Measurements from ENCODE around the gene PARD3B. TPM values are rescaled to one million over a fixed set of nuclear protein-coding genes. Genes with fewer than 3 reads are reported as not detected.

PARD3B gene
- total RNA-seq, 1 experiment from 2014 or later, result 3.9 TPM

DNA sequence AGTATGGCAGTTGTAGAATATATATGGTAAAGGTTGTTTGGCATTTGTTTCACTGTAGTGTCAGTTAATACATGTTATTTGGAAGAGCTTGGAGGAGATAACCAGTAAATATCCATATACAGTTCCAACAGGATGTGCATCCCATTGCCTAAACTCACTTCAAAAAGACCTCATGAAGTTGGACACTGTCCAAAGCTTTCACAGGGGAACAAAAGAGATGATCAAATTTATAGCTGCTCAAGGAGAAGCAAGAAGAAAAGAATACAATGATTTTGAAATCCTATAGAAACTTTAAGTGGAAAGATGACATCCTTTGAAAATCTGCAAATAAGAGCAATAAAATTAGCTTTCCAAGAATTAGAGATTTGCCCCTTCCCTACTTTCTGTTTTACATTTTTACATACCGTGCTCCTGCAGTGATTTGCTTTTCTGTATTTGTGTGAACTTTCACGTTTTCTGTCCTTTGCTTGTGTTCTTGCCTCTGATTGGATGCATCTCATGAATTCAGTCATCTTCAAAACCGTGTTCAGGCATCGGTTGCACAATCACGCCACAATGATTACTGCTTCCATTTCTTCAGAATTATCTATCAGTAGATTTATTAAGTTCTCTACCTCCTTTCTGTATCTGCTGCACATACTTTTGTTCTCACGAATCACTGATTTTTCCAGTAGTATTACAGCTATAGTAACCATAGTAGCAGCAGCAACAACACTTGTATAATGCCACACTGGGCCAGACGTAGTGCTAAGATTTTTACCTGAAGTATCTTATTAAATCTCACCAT is 83.8 kb downstream of the PARD3B start:
- H3K4me2 ChIP-seq (ENCODE audit: low read length), result no peak overlapping the region
- no peaks in the 10 kb centered on the region for H3K27me3 ChIP-seq (ENCODE audit: low read length)
- peaks cover 5% of the 10 kb centered on the region; the same call in 1 of the 2 replicates for H3K4me1 ChIP-seq (ENCODE audit: insufficient read depth, low read length)
- H3K9ac ChIP-seq (ENCODE audit: low read length), result no peak overlapping the region
- no peaks in the 10 kb centered on the region for H3F3A ChIP-seq (ENCODE audit: low read length, unreplicated experiment)
- intact Hi-C loops (cut with micrococcal nuclease), result loop anchor here (5.0 kb wide), 1 partner anchor 63 kb away; no protein-coding TSS in a partner anchor
- no peak for DNase-seq
- no peaks in the 10 kb centered on the region for H4K20me1 ChIP-seq (ENCODE audit: low read length)
- H3K79me2 ChIP-seq (ENCODE audit: low read length), result no peaks in the 10 kb centered on the region
- ChIA-PET CTCF (no interaction called here), POLR2A (ENCODE audit: unreplicated experiment) (no interaction called here)
- TF ChIP-seq EZH2phosphoT487 (IDR thresholded peaks at IDR 0.05; ENCODE audit: borderline replicate concordance, low read length), result no peak
- no peak for TF ChIP-seq EZH2 (IDR thresholded peaks at IDR 0.05; ENCODE audit: low read length, unreplicated experiment)
- TF ChIP-seq, protein P1, sequence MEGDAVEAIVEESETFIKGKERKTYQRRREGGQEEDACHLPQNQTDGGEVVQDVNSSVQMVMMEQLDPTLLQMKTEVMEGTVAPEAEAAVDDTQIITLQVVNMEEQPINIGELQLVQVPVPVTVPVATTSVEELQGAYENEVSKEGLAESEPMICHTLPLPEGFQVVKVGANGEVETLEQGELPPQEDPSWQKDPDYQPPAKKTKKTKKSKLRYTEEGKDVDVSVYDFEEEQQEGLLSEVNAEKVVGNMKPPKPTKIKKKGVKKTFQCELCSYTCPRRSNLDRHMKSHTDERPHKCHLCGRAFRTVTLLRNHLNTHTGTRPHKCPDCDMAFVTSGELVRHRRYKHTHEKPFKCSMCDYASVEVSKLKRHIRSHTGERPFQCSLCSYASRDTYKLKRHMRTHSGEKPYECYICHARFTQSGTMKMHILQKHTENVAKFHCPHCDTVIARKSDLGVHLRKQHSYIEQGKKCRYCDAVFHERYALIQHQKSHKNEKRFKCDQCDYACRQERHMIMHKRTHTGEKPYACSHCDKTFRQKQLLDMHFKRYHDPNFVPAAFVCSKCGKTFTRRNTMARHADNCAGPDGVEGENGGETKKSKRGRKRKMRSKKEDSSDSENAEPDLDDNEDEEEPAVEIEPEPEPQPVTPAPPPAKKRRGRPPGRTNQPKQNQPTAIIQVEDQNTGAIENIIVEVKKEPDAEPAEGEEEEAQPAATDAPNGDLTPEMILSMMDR (conservative IDR thresholded peaks at IDR 0.05; ENCODE audit: low read depth, low read length), result no peak
- no peak overlapping the region for H3K4me3 ChIP-seq (ENCODE audit: low read length)
- H3K27ac ChIP-seq (ENCODE audit: low read length), result no peak overlapping the region
- no TSS peak for BruUV-seq (replicated peaks)
- no peaks in the 10 kb centered on the region for H3K9me3 ChIP-seq (ENCODE audit: low read length)
- no peaks in the 10 kb centered on the region for H3K9me2 ChIP-seq (replicated peaks; ENCODE audit: low read length)
- H2AFZ ChIP-seq (ENCODE audit: low read length), result no peak overlapping the region
- H3K36me3 ChIP-seq (ENCODE audit: low read depth, low read length), result no peaks in the 10 kb centered on the region
- ATAC-seq, result no peak; the same call in 1 of the 2 replicates

DNA sequence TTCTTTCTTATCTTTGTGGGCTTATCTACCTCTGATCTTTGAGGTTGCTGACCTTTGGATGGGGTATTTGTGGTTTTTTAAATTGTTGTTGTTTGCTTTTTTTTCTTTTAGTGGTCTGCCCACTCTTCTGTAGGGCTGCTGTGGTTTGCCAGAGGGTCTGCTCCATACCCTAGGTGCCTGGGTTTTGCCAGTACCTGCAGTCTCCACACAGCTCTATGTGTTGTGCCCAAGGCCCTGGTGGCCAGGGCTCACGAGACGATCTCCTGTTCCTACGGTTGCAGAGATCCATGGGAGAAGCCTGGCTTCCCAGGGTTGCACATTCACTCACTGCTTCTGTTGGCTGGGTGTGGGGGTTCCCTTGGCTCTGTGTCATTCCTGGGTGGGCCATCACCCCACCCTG is 87.1 kb downstream of the PARD3B start:
- Histone ChIP-seq H3K9me2 (replicated peaks; ENCODE audit: low read length) (no peaks in the 10 kb centered on the region), H3K27me3 (ENCODE audit: low read length) (no peaks in the 10 kb centered on the region), H3K9ac (ENCODE audit: low read length) (no peak overlapping the region), H3K9me3 (ENCODE audit: low read length) (no peaks in the 10 kb centered on the region), H4K20me1 (ENCODE audit: low read length) (no peaks in the 10 kb centered on the region), H3K4me1 (ENCODE audit: insufficient read depth, low read length) (peaks cover 5% of the 10 kb centered on the region; the same call in 1 of the 2 replicates), H2AFZ (ENCODE audit: low read length) (no peak overlapping the region), H3K27ac (ENCODE audit: low read length) (no peak overlapping the region), H3K36me3 (ENCODE audit: low read depth, low read length) (no peaks in the 10 kb centered on the region), H3F3A (ENCODE audit: low read length, unreplicated experiment) (no peaks in the 10 kb centered on the region), H3K4me2 (ENCODE audit: low read length) (no peak overlapping the region), H3K4me3 (ENCODE audit: low read length) (no peak overlapping the region), H3K79me2 (ENCODE audit: low read length) (no peaks in the 10 kb centered on the region)
- DNase-seq, result no peak
- no peak for ATAC-seq
- ChIA-PET CTCF (no interaction called here), POLR2A (ENCODE audit: unreplicated experiment) (no interaction called here)
- no peak for TF ChIP-seq EZH2phosphoT487 (IDR thresholded peaks at IDR 0.05; ENCODE audit: borderline replicate concordance, low read length)
- no peak for TF ChIP-seq EZH2 (IDR thresholded peaks at IDR 0.05; ENCODE audit: low read length, unreplicated experiment)
- TF ChIP-seq, protein P1 (conservative IDR thresholded peaks at IDR 0.05; ENCODE audit: low read depth, low read length), result no peak
- intact Hi-C loops (cut with micrococcal nuclease), result loop anchor here (5.0 kb wide), 1 partner anchor 40 kb away; no protein-coding TSS in a partner anchor
- no TSS peak for BruUV-seq (replicated peaks)

DNA sequence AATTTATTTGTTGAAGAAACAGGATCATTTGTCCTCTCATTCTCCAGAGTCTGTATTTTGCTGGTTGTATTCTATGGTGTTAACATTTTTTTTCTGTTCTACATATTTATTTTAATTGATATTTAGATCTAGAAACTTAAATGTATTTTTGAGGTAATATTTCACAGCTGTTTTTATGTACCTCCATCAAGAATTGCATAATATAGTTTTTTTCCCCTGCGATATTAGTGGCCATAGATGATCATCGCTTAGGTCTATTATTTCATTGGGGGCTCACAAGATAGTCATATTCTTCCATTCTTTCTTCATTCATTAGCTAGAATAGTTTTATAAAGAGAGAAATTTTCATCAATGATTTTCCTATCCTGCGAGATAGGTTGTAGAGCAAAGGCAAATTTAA is 89.3 kb downstream of the PARD3B start:
- Histone ChIP-seq H3K9me2 (replicated peaks; ENCODE audit: low read length) (no peaks in the 10 kb centered on the region), H3K9me3 (ENCODE audit: low read length) (no peaks in the 10 kb centered on the region), H3K4me1 (ENCODE audit: insufficient read depth, low read length) (no peaks in the 10 kb centered on the region), H3F3A (ENCODE audit: low read length, unreplicated experiment) (no peaks in the 10 kb centered on the region), H3K36me3 (ENCODE audit: low read depth, low read length) (no peaks in the 10 kb centered on the region), H3K4me2 (ENCODE audit: low read length) (no peak overlapping the region), H4K20me1 (ENCODE audit: low read length) (no peaks in the 10 kb centered on the region), H3K27ac (ENCODE audit: low read length) (no peak overlapping the region), H3K79me2 (ENCODE audit: low read length) (no peaks in the 10 kb centered on the region), H3K4me3 (ENCODE audit: low read length) (no peak overlapping the region), H2AFZ (ENCODE audit: low read length) (no peak overlapping the region), H3K9ac (ENCODE audit: low read length) (no peak overlapping the region), H3K27me3 (ENCODE audit: low read length) (no peaks in the 10 kb centered on the region)
- no TSS peak for BruUV-seq (replicated peaks)
- intact Hi-C loops (cut with micrococcal nuclease), result loop anchor here (5.0 kb wide), 1 partner anchor 38 kb away; no protein-coding TSS in a partner anchor
- ChIA-PET POLR2A (ENCODE audit: unreplicated experiment) (no interaction called here), CTCF (no interaction called here)
- TF ChIP-seq, protein P1 (conservative IDR thresholded peaks at IDR 0.05; ENCODE audit: low read depth, low read length), result no peak
- TF ChIP-seq EZH2 (IDR thresholded peaks at IDR 0.05; ENCODE audit: low read length, unreplicated experiment) (no peak), EZH2phosphoT487 (IDR thresholded peaks at IDR 0.05; ENCODE audit: borderline replicate concordance, low read length) (no peak)
- DNase-seq (no peak), ATAC-seq (no peak)

Data from PC-3 (cell line).